H1 (cell line): ENCODE results near the gene ZNF496. TPM values are rescaled to one million over a fixed set of nuclear protein-coding genes. Genes with fewer than 3 reads are reported as not detected.

ENCODE experiments used
- CTCF ChIA-PET: fragments of 300-600 bp; sonication (Branson Sonifier 250); formaldehyde crosslinking; loops from one replicate; lab custom pipeline; 2021; ENCODE audit not compliant: partially characterized antibody; lab: Charles Lee
- POLR2A ChIA-PET: fragments of 300-600 bp; sonication (Branson Sonifier 250); formaldehyde crosslinking; loops from one replicate; lab custom pipeline; 2021; ENCODE audit warnings: inconsistent platforms; ENCODE audit not compliant: partially characterized antibody; lab: Charles Lee
- DNase-seq, 2 experiments: peaks; one replicate each; pipeline versions ENCODE4 v3.0.0 to v3.0.0-alpha.2; 2010 to 2022; ENCODE audit warnings: low spot score in 2 of 2, low read depth in 1 of 2, mixed read lengths in 1 of 2
- FAIRE-seq: peaks from 2 replicates; lab custom pipeline; 2011; peaks lifted over from hg19 to GRCh38; lab: Jason Lieb, UNC
- H2AFZ ChIP-seq: 2 replicates; pipeline ENCODE4 v1.8.1; 2012; ENCODE audit warnings: low read length, inconsistent platforms
- H2AK5ac ChIP-seq: 2 replicates; pipeline ENCODE4 v1.6.1; 2013; ENCODE audit warnings: low read depth, low read length
- H2BK120ac ChIP-seq: replicated peaks from 2 replicates; pipeline ENCODE3; 2013; ENCODE audit warnings: low read depth, low read length, inconsistent platforms
- H2BK12ac ChIP-seq: 2 replicates; pipeline ENCODE4 v1.6.1; 2013; ENCODE audit warnings: low read depth, low read length
- H2BK15ac ChIP-seq: 2 replicates; pipeline ENCODE4 v1.6.1; 2013; ENCODE audit warnings: low read length
- H2BK20ac ChIP-seq: 2 replicates; pipeline ENCODE4 v1.6.1; 2013; ENCODE audit warnings: low read length
- H2BK5ac ChIP-seq: 2 replicates; pipeline ENCODE4 v1.6.1; 2013; ENCODE audit warnings: low read depth, low read length
- H3K14ac ChIP-seq: 2 replicates; pipeline ENCODE4 v1.6.1; 2013; ENCODE audit warnings: inconsistent platforms; ENCODE audit not compliant: insufficient read length
- H3K18ac ChIP-seq: 2 replicates; pipeline ENCODE4 v1.6.1; 2013; ENCODE audit warnings: low read length; ENCODE audit errors: extremely low read depth
- H3K23ac ChIP-seq: 2 replicates; pipeline ENCODE4 v1.6.1; 2013; ENCODE audit warnings: inconsistent platforms; ENCODE audit not compliant: insufficient read length
- H3K23me2 ChIP-seq: 2 replicates; pipeline ENCODE4 v1.6.1; 2013; ENCODE audit warnings: low read depth, low read length
- H3K27ac ChIP-seq: 2 replicates; pipeline ENCODE4 v1.6.1; 2011; ENCODE audit warnings: low read depth, low read length, inconsistent platforms
- H3K27me3 ChIP-seq, 4 experiments: replicated peaks in 1 of 4; 1 replicate in 1 of 4; 2 replicates in 3 of 4; pipeline versions ENCODE4 v1.6.1 to v1.8.1; 2011 to 2013; ENCODE audit warnings: low read length in 3 of 4, mild to moderate bottlenecking in 3 of 4, inconsistent platforms in 2 of 4, mixed read lengths in 2 of 4, moderate library complexity in 1 of 4; ENCODE audit not compliant: control insufficient read depth in 3 of 4, insufficient read depth in 3 of 4; ENCODE audit errors: extremely low read depth in 1 of 4
- H3K36me3 ChIP-seq, 4 experiments: 2 replicates each; pipeline versions ENCODE4 v1.6.1 to v1.8.1; 2011 to 2013; ENCODE audit warnings: mild to moderate bottlenecking in 4 of 4, low read length in 3 of 4, moderate library complexity in 2 of 4, control low read depth in 1 of 4, inconsistent platforms in 1 of 4; ENCODE audit not compliant: insufficient read depth in 4 of 4, control insufficient read depth in 2 of 4
- H3K4ac ChIP-seq: replicated peaks from 2 replicates; pipeline ENCODE3; 2013; ENCODE audit warnings: low read length, low read depth, mixed read lengths, inconsistent platforms; ENCODE audit not compliant: insufficient read length
- H3K4me1 ChIP-seq, 4 experiments: replicated peaks in 1 of 4; 1 replicate in 1 of 4; 2 replicates in 3 of 4; pipeline versions ENCODE4 v1.6.1 to v1.8.1; 2011 to 2013; ENCODE audit warnings: low read length in 3 of 4, inconsistent platforms in 2 of 4, mixed read lengths in 1 of 4; ENCODE audit not compliant: insufficient read depth in 4 of 4, control insufficient read depth in 3 of 4
- H3K4me2 ChIP-seq, 2 experiments: 2 replicates each; pipeline versions ENCODE4 v1.6.1 to v1.8.1; 2011 to 2013; ENCODE audit warnings: low read depth in 2 of 2, low read length in 2 of 2, control low read depth in 1 of 2, inconsistent platforms in 1 of 2, mild to moderate bottlenecking in 1 of 2; ENCODE audit not compliant: insufficient read depth in 1 of 2
- H3K4me3 ChIP-seq, 4 experiments: fragments of 200-600, 300-600 bp in 1 of 4; sonication (generic), shearing (Covaris generic), sonication (Bioruptor Twin) in 1 of 4; 2 replicates each; pipeline versions ENCODE4 v1.5.1 to v1.8.1; 2011 to 2016; ENCODE audit warnings: low read length in 4 of 4, low read depth in 3 of 4, control low read depth in 2 of 4, inconsistent platforms in 2 of 4, mild to moderate bottlenecking in 2 of 4, mixed read lengths in 1 of 4, moderate library complexity in 1 of 4; ENCODE audit not compliant: insufficient read depth in 2 of 4; ENCODE audit errors: extremely low read depth in 1 of 4
- H3K56ac ChIP-seq: replicated peaks from 2 replicates; pipeline ENCODE3; 2013; ENCODE audit warnings: low read depth, mild to moderate bottlenecking, mixed read lengths, low read length, inconsistent platforms; ENCODE audit not compliant: insufficient read length
- H3K79me1 ChIP-seq: 2 replicates; pipeline ENCODE4 v1.6.1; 2013; ENCODE audit warnings: low read depth, low read length, control low read depth
- H3K79me2 ChIP-seq, 2 experiments: 2 replicates each; pipeline versions ENCODE4 v1.6.1 to v1.8.1; 2012 to 2013; ENCODE audit warnings: low read length in 2 of 2, mild to moderate bottlenecking in 2 of 2, inconsistent platforms in 1 of 2; ENCODE audit not compliant: insufficient read depth in 2 of 2, control insufficient read depth in 1 of 2
- H3K9ac ChIP-seq, 4 experiments: replicated peaks in 1 of 4; 1 replicate in 1 of 4; 2 replicates in 3 of 4; pipeline versions ENCODE4 v1.6.1 to v1.8.1; 2011 to 2013; ENCODE audit warnings: low read depth in 3 of 4, low read length in 3 of 4, control low read depth in 2 of 4, mild to moderate bottlenecking in 2 of 4, moderate library complexity in 2 of 4, inconsistent platforms in 1 of 4; ENCODE audit errors: extremely low read depth in 1 of 4
- H3K9me3 ChIP-seq, 2 experiments: 2 replicates each; pipeline versions ENCODE4 v1.6.1 to v1.8.1; 2012 to 2013; ENCODE audit warnings: mild to moderate bottlenecking in 2 of 2, moderate library complexity in 2 of 2, control low read depth in 1 of 2, inconsistent platforms in 1 of 2, low read depth in 1 of 2, low read length in 1 of 2, mixed read lengths in 1 of 2; ENCODE audit not compliant: insufficient read depth in 2 of 2
- H4K20me1 ChIP-seq, 2 experiments: replicated peaks in 1 of 2; 2 replicates each; pipeline versions ENCODE3 to v1.8.1; 2011 to 2013; ENCODE audit warnings: inconsistent platforms in 2 of 2, low read length in 2 of 2, mild to moderate bottlenecking in 1 of 2; ENCODE audit not compliant: insufficient read depth in 2 of 2, control insufficient read depth in 1 of 2
- H4K5ac ChIP-seq: 2 replicates; pipeline ENCODE4 v1.6.1; 2013; ENCODE audit warnings: low read length, low read depth, mixed read lengths, inconsistent platforms; ENCODE audit not compliant: insufficient read length
- H4K8ac ChIP-seq: 2 replicates; pipeline ENCODE4 v1.8.0; 2013; ENCODE audit warnings: mild to moderate bottlenecking, moderate library complexity, low read length, inconsistent platforms; ENCODE audit not compliant: insufficient read depth; ENCODE audit errors: extremely low read depth
- H4K91ac ChIP-seq: replicated peaks from 2 replicates; pipeline ENCODE3; 2013; ENCODE audit warnings: low read length, mixed read lengths, inconsistent platforms; ENCODE audit not compliant: insufficient read length
- ATF3 ChIP-seq: IDR thresholded peaks from 2 replicates; pipeline ENCODE4 v1.6.1; 2011; ENCODE audit warnings: low read depth, mild to moderate bottlenecking, low read length; ENCODE audit not compliant: insufficient read depth
- BCL11A ChIP-seq, 2 experiments: IDR thresholded peaks; one replicate each; pipeline ENCODE4 v1.6.1; 2011; ENCODE audit warnings: low read depth in 2 of 2, low read length in 2 of 2, mild to moderate bottlenecking in 2 of 2
- CTCF ChIP-seq, 3 experiments: IDR thresholded peaks; 1 replicate in 2 of 3; 2 replicates in 1 of 3; pipeline versions ENCODE4 v1.5.1 to v1.6.1; 2011; ENCODE audit warnings: low read length in 3 of 3, mild to moderate bottlenecking in 3 of 3, inconsistent platforms in 2 of 3, low read depth in 1 of 3, moderate library complexity in 1 of 3; ENCODE audit not compliant: insufficient read depth in 1 of 3; ENCODE audit errors: control extremely low read depth in 1 of 3
- EGR1 ChIP-seq: IDR thresholded peaks from 2 replicates; pipeline ENCODE4 v1.6.1; 2011; ENCODE audit warnings: low read depth, low read length, borderline replicate concordance
- MAFK ChIP-seq: IDR thresholded peaks from 2 replicates; pipeline ENCODE4 v1.6.1; 2012; ENCODE audit warnings: low read depth, mild to moderate bottlenecking, improper control_type of control experiment, low read length
- SP1 ChIP-seq: IDR thresholded peaks from 2 replicates; pipeline ENCODE4 v1.6.1; 2011; ENCODE audit warnings: low read depth, low read length
- SRF ChIP-seq: IDR thresholded peaks from 2 replicates; pipeline ENCODE4 v1.6.1; 2011; ENCODE audit warnings: mild to moderate bottlenecking, low read depth, low read length, moderate library complexity
- WGBS, 2 experiments: shearing (Covaris generic) in 1 of 2; methylation state at CpG; one replicate each; pipeline versions ENCODE4 v1.1.6 to v1.1.7; 2013 to 2015; ENCODE audit warnings: low lambda C conversion rate in 2 of 2, mixed read lengths in 2 of 2, inconsistent platforms in 1 of 2, low coverage in 1 of 2, missing lambda C conversion rate in 1 of 2; ENCODE audit not compliant: insufficient replicate concordance in 2 of 2, insufficient coverage in 1 of 2, insufficient read length in 1 of 2; ENCODE audit errors: extremely low coverage in 1 of 2, missing lambda C conversion rate in 1 of 2; 5-methylcytosine and 5-hydroxymethylcytosine counted together
- polyA plus RNA-seq, 7 experiments: library from polyadenylated mRNA; depleted of rRNA in 3 of 7; stranded (reverse) in 5 of 7; unstranded in 2 of 7; fragments of >200 nt in 5 of 7; fragments of 200-250 nt in 2 of 7; gene quantifications; 1 replicate in 5 of 7; 2 replicates in 1 of 7; 4 replicates in 1 of 7; pipeline versions ENCODE4 v1.2.1 to v1.2.3, GENCODE V29; 2011 to 2013; ENCODE audit warnings: missing spikeins in 2 of 7, mixed read lengths in 2 of 7
- total RNA-seq: library from RNA; stranded (reverse); fragmentation: NEBNext Ultra II Directional; extraction: Animal tissue kit (Norgen Biotek cat#: 25700); gene quantifications from 2 replicates; pipeline ENCODE4 v1.2.1, GENCODE V29; 2021

The ZNF496 gene
- total and polyA plus RNA-seq, 2 of the 8 experiments (the other 6 are each of a cell fraction or from before 2014, with no cell fraction given), result 27.9 to 71.4 TPM

DNA sequence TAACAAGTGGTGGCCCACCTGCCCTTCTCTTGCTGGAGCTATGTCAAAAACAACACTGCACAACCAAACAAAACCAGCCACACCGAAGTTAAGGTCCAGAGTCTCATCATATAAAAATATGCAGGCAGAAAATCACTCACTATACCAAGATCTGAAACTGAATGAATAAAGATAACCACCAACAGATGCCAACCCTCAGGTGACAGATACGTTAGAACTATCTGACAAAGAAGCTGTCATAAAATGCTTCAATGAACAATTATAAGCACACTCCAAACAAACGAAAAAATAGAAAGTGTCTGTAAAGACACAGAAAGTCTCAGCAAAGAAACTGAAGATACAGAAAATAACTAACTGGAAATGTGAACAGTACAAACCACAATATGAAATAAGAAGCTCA, 14.0 kb downstream of the ZNF496 start:
- H2BK20ac ChIP-seq, result no peak overlapping the region
- 89% methylated on average over 3 of the region's 3 CpGs; no CpG with 5 or more reads in 1 of the 2 experiments for WGBS, 2 experiments
- H3K79me1 ChIP-seq, result peaks cover 3% of the 10 kb centered on the region; the same call in 1 of the 2 replicates
- TF ChIP-seq SP1 (no peak), SRF (no peak), CTCF (IDR thresholded peaks at IDR 0.05; ENCODE audit: control extremely low read depth in 1 of 3, insufficient read depth in 1 of 3, low read depth in 1 of 3, low read length in 3 of 3) (no peak), BCL11A (IDR thresholded peaks at IDR 0.05; ENCODE audit: low read depth in 2 of 2, low read length in 2 of 2) (no peak), ATF3 (no peak), MAFK (no peak), EGR1 (no peak)

More for the DNA sequence above, 14.0 kb downstream of the ZNF496 start:
- no peak overlapping the region for H4K8ac ChIP-seq
- no peaks in the 10 kb centered on the region for H3K9me3 ChIP-seq
- no peak overlapping the region for H2BK15ac ChIP-seq
- H3K4me1 ChIP-seq, result peaks cover 0 to 2% (median 0%) of the 10 kb centered on the region in 4 experiments; a peak in 1 of 7 replicates
- no peak overlapping the region for H3K18ac ChIP-seq
- no peak overlapping the region for H2AFZ ChIP-seq
- no peak overlapping the region for H4K91ac ChIP-seq
- H4K20me1 ChIP-seq, result peaks cover 0 to 6% of the 10 kb centered on the region in 2 experiments
- H2AK5ac ChIP-seq, result no peak overlapping the region
- H3K4me3 ChIP-seq, result no peak overlapping the region
- H3K27me3 ChIP-seq, result no peaks in the 10 kb centered on the region
- POLR2A ChIA-PET, result interaction anchor here (0.8 to 1.2 kb wide), 4 partner anchors 11 to 105 kb away, joined by 3 read pairs; no protein-coding TSS in a partner anchor
- H3K23me2 ChIP-seq, result no peaks in the 10 kb centered on the region
- no peak overlapping the region for H3K23ac ChIP-seq
- no peaks in the 10 kb centered on the region for H3K79me2 ChIP-seq
- no peak overlapping the region for H3K9ac ChIP-seq
- peaks cover 12 to 69% (median 41%) of the 10 kb centered on the region in 4 experiments for H3K36me3 ChIP-seq
- no peak overlapping the region for H4K5ac ChIP-seq
- no peak overlapping the region for H2BK12ac ChIP-seq
- DNase-seq (no peak), FAIRE-seq (no peak)
- no peak overlapping the region for H2BK120ac ChIP-seq
- H3K4me2 ChIP-seq, result no peak overlapping the region
- no peak overlapping the region for H3K4ac ChIP-seq
- no peak overlapping the region for H3K56ac ChIP-seq
- CTCF ChIA-PET, result interaction anchor here (0.9 to 1.8 kb wide), 2 partner anchors 9 to 72 kb away, joined by 3 to 11 read pairs; no protein-coding TSS in a partner anchor
- H2BK5ac ChIP-seq, result no peak overlapping the region
- H3K27ac ChIP-seq, result no peak overlapping the region
- no peak overlapping the region for H3K14ac ChIP-seq
